ENCODE data around the gene CFAP20DC. TPM values are rescaled to one million over a fixed set of nuclear protein-coding genes. Genes with fewer than 3 reads are reported as not detected.

Gene CFAP20DC
- total RNA-seq, 1 donor from 2014 or later = 8.2 TPM

GRCh38 chr3:58801541-58801940 is 248.3 kb downstream of the CFAP20DC start:
- TF ChIP-seq CTCF (IDR thresholded peaks at IDR 0.05; ENCODE audit: insufficient read depth, low read length, poor library complexity, severe bottlenecking) = no peak
- Histone ChIP-seq H3K36me3 (ENCODE audit: control insufficient read depth, insufficient read depth, low read length) (no peaks in the 10 kb centered on the region), H3K27me3 (ENCODE audit: control insufficient read depth, insufficient read depth, low read length) (no peaks in the 10 kb centered on the region), H3K4me3 (ENCODE audit: low read depth, low read length) (no peak overlapping the region)
- no peak for DNase-seq (ENCODE audit: low read depth)

- TF ChIP-seq CTCF (IDR thresholded peaks at IDR 0.05; ENCODE audit: insufficient read depth, low read length, poor library complexity, severe bottlenecking) = no peak
- Histone ChIP-seq H3K4me3 (ENCODE audit: low read depth, low read length) (no peak overlapping the region), H3K36me3 (ENCODE audit: control insufficient read depth, insufficient read depth, low read length) (no peaks in the 10 kb centered on the region), H3K27me3 (ENCODE audit: control insufficient read depth, insufficient read depth, low read length) (no peaks in the 10 kb centered on the region)
- DNase-seq (ENCODE audit: low read depth) = no peak
Measured at GRCh38 chr3:58800940-58801339, 248.9 kb downstream of the CFAP20DC start.

GRCh38 chr3:58800032-58800431 is 249.8 kb downstream of the CFAP20DC start:
- Histone ChIP-seq H3K27me3 (ENCODE audit: control insufficient read depth, insufficient read depth, low read length) (no peaks in the 10 kb centered on the region), H3K4me3 (ENCODE audit: low read depth, low read length) (no peak overlapping the region), H3K36me3 (ENCODE audit: control insufficient read depth, insufficient read depth, low read length) (no peaks in the 10 kb centered on the region)
- no peak for TF ChIP-seq CTCF (IDR thresholded peaks at IDR 0.05; ENCODE audit: insufficient read depth, low read length, poor library complexity, severe bottlenecking)
- DNase-seq (ENCODE audit: low read depth) = no peak

- H3K27me3 ChIP-seq (ENCODE audit: control insufficient read depth, insufficient read depth, low read length) = no peaks in the 10 kb centered on the region
- DNase-seq (ENCODE audit: low read depth) = no peak
- H3K4me3 ChIP-seq (ENCODE audit: low read depth, low read length) = no peak overlapping the region
- TF ChIP-seq CTCF (IDR thresholded peaks at IDR 0.05; ENCODE audit: insufficient read depth, low read length, poor library complexity, severe bottlenecking) = no peak
- no peaks in the 10 kb centered on the region for H3K36me3 ChIP-seq (ENCODE audit: control insufficient read depth, insufficient read depth, low read length)
Measured at GRCh38 chr3:58799271-58799670, 250.6 kb downstream of the CFAP20DC start.

DNA sequence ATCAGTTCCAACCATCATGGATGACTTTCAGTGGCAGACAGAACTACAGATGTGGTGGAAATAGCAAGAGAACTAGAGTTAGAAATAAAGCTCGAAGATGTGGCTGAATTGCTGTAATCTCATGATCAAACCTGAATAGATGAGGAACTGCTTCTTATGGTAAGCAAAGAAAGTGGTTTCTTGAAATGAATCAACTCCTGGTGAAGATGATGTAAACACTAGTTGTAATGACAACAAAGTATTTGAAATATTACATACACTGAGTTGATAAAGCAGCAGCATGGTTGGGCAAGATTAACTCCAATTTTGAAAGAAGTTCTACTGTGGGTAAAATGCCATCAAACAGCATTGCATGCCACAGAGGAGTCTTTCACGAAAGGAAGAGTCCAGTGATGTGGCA is 251.5 kb downstream of the CFAP20DC start:
- H3K36me3 ChIP-seq (ENCODE audit: control insufficient read depth, insufficient read depth, low read length) = no peaks in the 10 kb centered on the region
- DNase-seq (ENCODE audit: low read depth) = no peak
- no peak overlapping the region for H3K4me3 ChIP-seq (ENCODE audit: low read depth, low read length)
- no peaks in the 10 kb centered on the region for H3K27me3 ChIP-seq (ENCODE audit: control insufficient read depth, insufficient read depth, low read length)
- no peak for TF ChIP-seq CTCF (IDR thresholded peaks at IDR 0.05; ENCODE audit: insufficient read depth, low read length, poor library complexity, severe bottlenecking)

GRCh38 chr3:58794750-58795149 is 255.1 kb downstream of the CFAP20DC start:
- no peak for TF ChIP-seq CTCF (IDR thresholded peaks at IDR 0.05; ENCODE audit: insufficient read depth, low read length, poor library complexity, severe bottlenecking)
- Histone ChIP-seq H3K27me3 (ENCODE audit: control insufficient read depth, insufficient read depth, low read length) (no peaks in the 10 kb centered on the region), H3K4me3 (ENCODE audit: low read depth, low read length) (no peak overlapping the region), H3K36me3 (ENCODE audit: control insufficient read depth, insufficient read depth, low read length) (no peaks in the 10 kb centered on the region)
- no peak for DNase-seq (ENCODE audit: low read depth)
